A673 (cell line): ENCODE data around the gene ENGASE.

ENCODE experiments used
- CTCF ChIP-seq: fragments of 300-800, 200-600 bp; sonication (generic); conservative IDR thresholded peaks from 2 replicates; pipeline ENCODE4 v1.5.1; 2017; ENCODE audit warnings: low read depth, mild to moderate bottlenecking, antibody characterized with exemption, low read length, moderate library complexity, mixed read lengths
- EZH2 ChIP-seq: fragments of 200-600 bp; sonication (generic); IDR thresholded peaks from 2 replicates; pipeline ENCODE4 v1.6.1; 2017; ENCODE audit warnings: borderline replicate concordance, low read depth, mild to moderate bottlenecking, mixed read lengths, antibody characterized with exemption, low read length; ENCODE audit not compliant: poor library complexity, severe bottlenecking

- no peak for TF ChIP-seq CTCF
- no peak for TF ChIP-seq EZH2
These were observed 45.2 kb upstream of the ENGASE start for GRCh38 chr17:79029327-79030009.
